Transverse colon (tissue), 4 donors: ENCODE measurements around the gene TUG1. TPM values are rescaled to one million over a fixed set of nuclear protein-coding genes. Genes with fewer than 3 reads are reported as not detected.

Source experiments
- DNase-seq: peaks from one replicate; pipeline ENCODE4 v3.0.0-alpha.2; 2019
- H3K27ac ChIP-seq, 4 donors: fragments of 200-600 bp; sonication (generic); 2 replicates each; pipeline ENCODE4 v1.5.1; 2016 to 2018; ENCODE audit warnings: inconsistent platforms in 4 of 4
- H3K27me3 ChIP-seq: fragments of 200-600 bp; sonication (generic); 2 replicates; pipeline ENCODE4 v1.5.1; 2017; ENCODE audit warnings: inconsistent platforms
- H3K36me3 ChIP-seq, 4 donors: fragments of 200-600 bp; sonication (generic); 2 replicates each; pipeline ENCODE4 v1.5.1; 2017 to 2019; ENCODE audit warnings: inconsistent platforms in 4 of 4
- H3K4me1 ChIP-seq, 4 donors: fragments of 200-600 bp; sonication (generic); 2 replicates each; pipeline ENCODE4 v1.5.1; 2017 to 2020; ENCODE audit warnings: inconsistent platforms in 4 of 4
- H3K4me3 ChIP-seq, 4 donors: fragments of 200-600 bp; sonication (generic); 1 replicate in 1 of 4; 2 replicates in 3 of 4; pipeline versions ENCODE4 v1.5.1 to v1.6.1; 2017 to 2019; ENCODE audit warnings: inconsistent platforms in 4 of 4
- H3K9me3 ChIP-seq, 2 donors: fragments of 200-600 bp; sonication (generic); 2 replicates each; pipeline ENCODE4 v1.5.1; 2017 to 2019; ENCODE audit warnings: inconsistent platforms in 2 of 2
- EP300 ChIP-seq: sonication (generic); formaldehyde crosslinking; IDR thresholded peaks from one replicate; pipeline ENCODE4 v1.6.1; 2017; ENCODE audit warnings: antibody characterized with exemption, low read depth
- POLR2A ChIP-seq: fragments of 450-650 bp; IDR thresholded peaks from one replicate; pipeline ENCODE4 v1.6.1; 2016; ENCODE audit warnings: antibody characterized with exemption, mild to moderate bottlenecking, moderate library complexity
- POLR2AphosphoS5 ChIP-seq, 3 donors: sonication (generic); formaldehyde crosslinking; IDR thresholded peaks; one replicate each; pipeline ENCODE4 v1.6.1; 2016; ENCODE audit warnings: antibody characterized with exemption in 3 of 3
- WGBS, 2 donors: methylation state at CpG; one replicate each; pipeline ENCODE4 v1.1.5; 2018; ENCODE audit warnings: low coverage in 1 of 2; 5-methylcytosine and 5-hydroxymethylcytosine counted together
- in situ Hi-C, 4 donors: fragments of 200-750 bp; cut with MboI; loops; one replicate each; pipeline versions ENCODE4 v1.15.0 to v1.15.1; 2017; ENCODE audit warnings: low sequenced_read_pairs in 3 of 4, low pct_ligation_motif_present in 1 of 4, low pct_unique_long_range_greater_than_20kb in 1 of 4
- intact Hi-C: fragments of 100-400 bp; cut with DNase I; formaldehyde crosslinking; loops from one replicate; pipeline ENCODE4 v1.15.1; 2023; ENCODE audit warnings: low total_unique reads
- small RNA-seq, 4 donors: library from RNA; depleted of rRNA; stranded (forward); fragments of <200 nt; gene quantifications; one replicate each; pipeline ENCODE3, GENCODE V24; 2016
- total RNA-seq, 4 donors: library from RNA; depleted of rRNA; stranded (reverse); fragments of >200 nt; gene quantifications; one replicate each; pipeline ENCODE4 v1.1.0, GENCODE V29; 2016
- TF ChIP-seq, protein P1 (sequence below), 5 experiments: fragments of 200-600 bp in 3 of 5; fragments of 450-650 bp in 2 of 5; sonication (generic) in 3 of 5; IDR thresholded peaks; 1 replicate in 2 of 5; 2 replicates in 3 of 5; pipeline ENCODE4 v1.5.1; 2016 to 2017; ENCODE audit warnings: antibody characterized with exemption in 5 of 5, inconsistent platforms in 3 of 5, mild to moderate bottlenecking in 2 of 5, moderate library complexity in 1 of 5

The TUG1 gene
- total RNA-seq, 4 donors from 2014 or later, result 77.7 to 294 (median 112) TPM

DNA sequence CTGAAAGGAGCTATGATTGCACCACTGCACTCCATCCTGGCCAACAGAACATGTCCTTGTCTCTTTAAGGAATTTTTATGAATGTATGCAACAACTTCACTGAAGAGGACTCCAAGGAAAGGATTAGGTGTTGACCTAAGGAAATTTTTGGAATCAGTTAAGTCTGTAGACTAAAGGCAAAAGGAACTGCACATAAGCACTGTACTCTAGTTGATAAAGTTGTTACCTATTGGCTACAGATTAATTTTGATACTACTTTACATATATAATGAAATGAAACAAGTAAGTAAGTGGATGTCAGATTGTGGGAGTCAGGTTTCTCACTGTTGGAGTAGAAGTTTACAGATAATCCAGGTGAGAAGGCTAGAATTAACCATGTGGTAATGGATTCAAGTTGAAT lies 36.5 kb downstream of the TUG1 start:
- in situ Hi-C loops, result no loop called here
- Histone ChIP-seq H3K4me3 (no peak overlapping the region), H3K27ac (no peak overlapping the region), H3K9me3 (peaks cover 7 to 9% of the 10 kb centered on the region in 2 donors), H3K4me1 (no peaks in the 10 kb centered on the region), H3K27me3 (no peaks in the 10 kb centered on the region), H3K36me3 (no peaks in the 10 kb centered on the region)
- TF ChIP-seq POLR2A (no peak), POLR2AphosphoS5 (IDR thresholded peaks at IDR 0.05) (no peak)
- TF ChIP-seq, protein P1, sequence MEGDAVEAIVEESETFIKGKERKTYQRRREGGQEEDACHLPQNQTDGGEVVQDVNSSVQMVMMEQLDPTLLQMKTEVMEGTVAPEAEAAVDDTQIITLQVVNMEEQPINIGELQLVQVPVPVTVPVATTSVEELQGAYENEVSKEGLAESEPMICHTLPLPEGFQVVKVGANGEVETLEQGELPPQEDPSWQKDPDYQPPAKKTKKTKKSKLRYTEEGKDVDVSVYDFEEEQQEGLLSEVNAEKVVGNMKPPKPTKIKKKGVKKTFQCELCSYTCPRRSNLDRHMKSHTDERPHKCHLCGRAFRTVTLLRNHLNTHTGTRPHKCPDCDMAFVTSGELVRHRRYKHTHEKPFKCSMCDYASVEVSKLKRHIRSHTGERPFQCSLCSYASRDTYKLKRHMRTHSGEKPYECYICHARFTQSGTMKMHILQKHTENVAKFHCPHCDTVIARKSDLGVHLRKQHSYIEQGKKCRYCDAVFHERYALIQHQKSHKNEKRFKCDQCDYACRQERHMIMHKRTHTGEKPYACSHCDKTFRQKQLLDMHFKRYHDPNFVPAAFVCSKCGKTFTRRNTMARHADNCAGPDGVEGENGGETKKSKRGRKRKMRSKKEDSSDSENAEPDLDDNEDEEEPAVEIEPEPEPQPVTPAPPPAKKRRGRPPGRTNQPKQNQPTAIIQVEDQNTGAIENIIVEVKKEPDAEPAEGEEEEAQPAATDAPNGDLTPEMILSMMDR (IDR thresholded peaks at IDR 0.05), result no peak
- no peak for DNase-seq
- intact Hi-C loops, result no loop called here

DNA sequence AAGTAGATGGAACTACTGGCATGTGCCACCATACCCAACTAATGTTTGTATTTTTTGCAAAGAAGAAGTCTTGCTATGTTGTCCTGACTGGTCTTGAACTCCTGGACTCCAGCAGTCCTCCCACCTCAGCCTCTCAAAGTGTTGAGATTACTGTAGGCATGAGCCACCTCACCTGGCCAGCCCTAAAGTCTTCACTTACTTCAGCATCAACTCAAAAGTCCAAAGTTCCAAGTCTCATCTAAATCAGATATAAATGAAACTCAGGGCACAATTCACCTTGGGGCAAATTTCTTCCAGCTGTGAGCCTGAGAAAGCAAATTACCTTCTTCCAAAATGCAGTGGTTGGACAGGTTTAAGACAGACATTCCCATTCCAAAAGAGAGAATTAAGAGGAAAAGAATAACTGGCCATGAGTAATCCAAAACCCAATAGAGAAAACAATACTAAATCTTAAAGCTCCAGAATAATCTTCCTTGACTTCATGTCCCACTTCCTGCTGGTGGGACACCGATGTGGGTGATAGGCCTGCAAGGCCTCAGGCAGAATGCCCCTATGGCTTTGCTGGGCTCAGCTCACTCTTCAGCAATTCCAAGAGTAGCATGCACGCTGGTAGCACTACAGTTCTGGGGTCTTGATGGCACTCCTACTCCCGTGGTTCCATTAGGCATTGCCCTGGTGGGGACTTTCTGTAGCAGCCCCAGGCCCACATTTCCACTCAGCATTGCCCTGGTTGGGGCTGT lies 50.3 kb downstream of the TUG1 start:
- H3K4me3 ChIP-seq, result no peak overlapping the region
- WGBS, 2 donors, result 81% methylated on average over 3 of the region's 3 CpGs; no CpG with 5 or more reads in 1 of the 2 donors
- no peaks in the 10 kb centered on the region for H3K4me1 ChIP-seq
- H3K27ac ChIP-seq, result no peak overlapping the region
- H3K9me3 ChIP-seq, result no peaks in the 10 kb centered on the region
- DNase-seq, result no peak
- intact Hi-C loops (no loop called here), in situ Hi-C loops (no loop called here)
- no peaks in the 10 kb centered on the region for H3K36me3 ChIP-seq
- H3K27me3 ChIP-seq, result no peaks in the 10 kb centered on the region
- TF ChIP-seq EP300 (no peak), POLR2AphosphoS5 (IDR thresholded peaks at IDR 0.05) (no peak), POLR2A (no peak)
- TF ChIP-seq, protein P1 (IDR thresholded peaks at IDR 0.05), result no peak

DNA sequence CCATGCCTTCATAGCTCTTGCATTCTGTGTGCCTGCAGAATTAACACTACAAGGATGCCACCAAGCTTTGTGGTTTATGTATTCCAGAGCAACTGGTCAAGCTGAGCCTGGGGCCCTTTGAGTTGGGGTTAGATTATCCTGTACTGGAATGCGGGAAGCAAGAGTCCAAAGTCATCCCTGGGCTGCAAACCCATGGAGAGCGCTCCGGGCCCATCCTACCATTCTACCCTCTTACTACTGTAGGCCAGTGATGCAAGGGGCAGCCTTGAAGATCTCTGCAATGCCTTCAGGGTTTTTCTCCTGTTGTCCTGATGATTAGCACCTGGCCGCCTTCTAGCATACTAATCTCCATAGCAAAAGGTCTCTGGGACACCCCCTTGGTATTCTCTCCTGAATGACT lies 51.3 kb downstream of the TUG1 start:
- H3K27ac ChIP-seq, result no peak overlapping the region
- H3K9me3 ChIP-seq, result no peaks in the 10 kb centered on the region
- no peaks in the 10 kb centered on the region for H3K4me1 ChIP-seq
- H3K27me3 ChIP-seq, result no peaks in the 10 kb centered on the region
- H3K4me3 ChIP-seq, result no peak overlapping the region
- WGBS, 2 donors, result 97% methylated on average over 4 of the region's 4 CpGs; no CpG with 5 or more reads in 1 of the 2 donors
- no peak for TF ChIP-seq POLR2AphosphoS5 (IDR thresholded peaks at IDR 0.05)
- TF ChIP-seq, protein P1 (IDR thresholded peaks at IDR 0.05), result no peak
- no peak for TF ChIP-seq POLR2A
- TF ChIP-seq EP300, result no peak
- no peak for DNase-seq
- intact Hi-C loops (no loop called here), in situ Hi-C loops (no loop called here)
- no peaks in the 10 kb centered on the region for H3K36me3 ChIP-seq

DNA sequence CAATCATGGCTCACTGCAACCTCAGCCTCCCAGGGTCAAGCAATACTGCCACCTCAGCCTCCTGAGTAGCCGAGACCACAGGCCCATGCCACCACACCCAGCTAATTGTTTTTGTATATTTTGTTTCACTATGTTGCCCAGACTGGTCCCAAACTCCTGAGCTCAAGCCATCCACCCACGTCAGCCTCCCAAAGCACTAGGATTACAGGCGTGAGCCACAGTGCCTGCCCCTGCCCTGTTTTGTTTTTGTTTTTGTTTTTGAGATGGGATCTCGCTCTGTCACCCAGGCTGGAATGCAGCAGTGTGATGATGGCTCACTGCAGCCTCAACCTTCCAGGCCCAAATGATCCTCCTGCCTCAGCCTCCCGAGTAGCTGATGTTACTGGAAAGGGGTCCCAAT lies 53.5 kb downstream of the TUG1 start:
- H3K4me3 ChIP-seq, result no peak overlapping the region
- intact Hi-C loops, result no loop called here
- in situ Hi-C loops, result no loop called here
- no peak for DNase-seq
- TF ChIP-seq POLR2A (no peak), POLR2AphosphoS5 (IDR thresholded peaks at IDR 0.05) (no peak), EP300 (no peak)
- TF ChIP-seq, protein P1 (IDR thresholded peaks at IDR 0.05), result no peak
- H3K4me1 ChIP-seq, result no peaks in the 10 kb centered on the region
- H3K27me3 ChIP-seq, result no peaks in the 10 kb centered on the region
- H3K36me3 ChIP-seq, result no peaks in the 10 kb centered on the region
- H3K27ac ChIP-seq, result no peak overlapping the region
- WGBS, 2 donors, result 81 to 82% methylated on average over 5 of the region's 5 CpGs
- no peaks in the 10 kb centered on the region for H3K9me3 ChIP-seq

Small RNA genes within 50 kb of the gene (small RNA-seq; reads per million reads assigned to genes)
- gene RF01892, result 0 reads per million in 4 donors

Other genes starting within 250 kb of the TUG1 start
- gene MORC2, start 491 bp upstream of the TUG1 start, total RNA-seq, result 10 to 100 TPM; 11.9 to 23.9 (median 19.1) TPM
- gene SMTN, start 112.1 kb downstream of the TUG1 start, total RNA-seq, result 100 to 1,000 TPM; 171 to 341 (median 219) TPM
- gene SELENOM, start 138.3 kb downstream of the TUG1 start, total RNA-seq, result 100 to 1,000 TPM; 247 to 334 (median 315) TPM
- gene INPP5J, start 153.7 kb downstream of the TUG1 start, total RNA-seq, result 10 to 100 TPM; 22.4 to 51.2 (median 30.8) TPM
- gene PLA2G3, start 171.2 kb downstream of the TUG1 start, total RNA-seq, result not detected
- gene RNF185, start 190.9 kb downstream of the TUG1 start, total RNA-seq, result 10 to 100 TPM; 18.5 to 52.4 (median 32.3) TPM
- 100 to 1,000 TPM; 124 to 283 (median 210) TPM for gene LIMK2, start 243.0 kb downstream of the TUG1 start, total RNA-seq